Keratinocyte (primary cell): ENCODE measurements around the gene MMP24. TPM values are rescaled to one million over a fixed set of nuclear protein-coding genes. Genes with fewer than 3 reads are reported as not detected.

Experiments used
- DNase-seq: peaks from one replicate; pipeline ENCODE4 v3.0.0-alpha.2; 2011; ENCODE audit warnings: low read depth, missing footprints, low spot score
- FAIRE-seq: peaks from 2 replicates; lab custom pipeline; 2011; peaks lifted over from hg19 to GRCh38; lab: Jason Lieb, UNC
- H2AFZ ChIP-seq: 2 replicates; pipeline ENCODE4 v1.6.0; 2012; ENCODE audit warnings: low read length, control low read depth, inconsistent platforms; ENCODE audit not compliant: control insufficient read depth
- H3K27ac ChIP-seq: 2 replicates; pipeline ENCODE4 v1.5.1; 2011; ENCODE audit warnings: low read length; ENCODE audit not compliant: control insufficient read depth, insufficient read depth
- H3K27me3 ChIP-seq: 3 replicates; pipeline ENCODE4 v1.6.0; 2011; ENCODE audit warnings: low read length; ENCODE audit not compliant: control insufficient read depth, insufficient read depth; ENCODE audit errors: extremely low read depth
- H3K36me3 ChIP-seq, 2 experiments: 2 replicates in 1 of 2; 3 replicates in 1 of 2; pipeline ENCODE4 v1.5.1; 2011; ENCODE audit warnings: low read length in 2 of 2, mild to moderate bottlenecking in 1 of 2; ENCODE audit not compliant: control insufficient read depth in 2 of 2, insufficient read depth in 2 of 2; ENCODE audit errors: extremely low read depth in 1 of 2
- H3K4me1 ChIP-seq: 3 replicates; pipeline ENCODE4 v1.5.1; 2011; ENCODE audit warnings: low read length; ENCODE audit not compliant: control insufficient read depth, insufficient read depth; ENCODE audit errors: extremely low read depth
- H3K4me2 ChIP-seq: 3 replicates; pipeline ENCODE4 v1.6.0; 2011; ENCODE audit warnings: low read depth, low read length; ENCODE audit not compliant: control insufficient read depth, insufficient read depth; ENCODE audit errors: extremely low read depth
- H3K4me3 ChIP-seq, 3 experiments: fragments of 200-600 bp in 1 of 3; sonication (generic) in 1 of 3; 2 replicates in 2 of 3; 3 replicates in 1 of 3; pipeline ENCODE4 v1.5.1; 2011 to 2016; ENCODE audit warnings: low read length in 3 of 3, mild to moderate bottlenecking in 3 of 3, control low read depth in 2 of 3, inconsistent platforms in 1 of 3, low read depth in 1 of 3, mixed read lengths in 1 of 3, mixed run types in 1 of 3, moderate library complexity in 1 of 3; ENCODE audit not compliant: control insufficient read depth in 2 of 3, insufficient read depth in 2 of 3; ENCODE audit errors: extremely low read depth in 1 of 3
- H3K79me2 ChIP-seq: 2 replicates; pipeline ENCODE4 v1.6.0; 2012; ENCODE audit warnings: low read length; ENCODE audit not compliant: control insufficient read depth, insufficient read depth
- H3K9ac ChIP-seq: 3 replicates; pipeline ENCODE4 v1.6.0; 2011; ENCODE audit warnings: low read length; ENCODE audit not compliant: control insufficient read depth, insufficient read depth; ENCODE audit errors: extremely low read depth
- H3K9me1 ChIP-seq: 3 replicates; pipeline ENCODE4 v1.6.0; 2011; ENCODE audit warnings: low read length; ENCODE audit not compliant: control insufficient read depth, insufficient read depth; ENCODE audit errors: extremely low read depth
- H3K9me3 ChIP-seq: 2 replicates; pipeline ENCODE4 v1.5.1; 2012; ENCODE audit warnings: low read depth, low read length; ENCODE audit not compliant: control insufficient read depth
- H4K20me1 ChIP-seq: 3 replicates; pipeline ENCODE4 v1.6.0; 2011; ENCODE audit warnings: low read length; ENCODE audit not compliant: control insufficient read depth, insufficient read depth; ENCODE audit errors: extremely low read depth
- EZH2 ChIP-seq: IDR thresholded peaks from one replicate; pipeline ENCODE4 v1.6.1; 2012; ENCODE audit warnings: inconsistent platforms, mild to moderate bottlenecking, low read length, moderate library complexity
- dilution Hi-C: fragments of 300-500 bp; cut with MboI; formaldehyde crosslinking; loops from one replicate; pipeline ENCODE4 v1.7.0; 2020; ENCODE audit warnings: low sequenced_read_pairs; ENCODE audit not compliant: extremely low pct_ligation_motif_present
- polyA plus RNA-seq, 5 experiments: library from polyadenylated mRNA; depleted of rRNA in 3 of 5; stranded (reverse) in 3 of 5; stranded (forward) in 1 of 5; unstranded in 1 of 5; fragments of >200 nt; gene quantifications; 1 replicate in 1 of 5; 2 replicates in 3 of 5; 3 replicates in 1 of 5; pipeline versions ENCODE4 v1.2.1 to v1.2.3, GENCODE V29; 2011 to 2012; ENCODE audit warnings: missing spikeins in 2 of 5, low read depth in 1 of 5, low replicate concordance in 1 of 5
- TF ChIP-seq, protein P1 (sequence below), 3 experiments: IDR thresholded peaks in 1 of 3; conservative IDR thresholded peaks in 1 of 3; optimal IDR thresholded peaks in 1 of 3; 2 replicates in 2 of 3; 3 replicates in 1 of 3; pipeline versions ENCODE3 to v1.5.1; 2011; ENCODE audit warnings: low read length in 3 of 3, mild to moderate bottlenecking in 3 of 3, moderate library complexity in 2 of 3, control low read depth in 1 of 3, inconsistent platforms in 1 of 3; ENCODE audit not compliant: insufficient read depth in 2 of 3; ENCODE audit errors: extremely low read depth in 1 of 3

The MMP24 gene
- polyA plus RNA-seq, 1 donor (not counting 4 experiments of a cell fraction or from before 2014, with no cell fraction given) = not detected

GRCh38 chr20:35306931-35307517, 80.5 kb downstream of the MMP24 start:
- peak overlapping the region; percentile 45 for H3K4me2 ChIP-seq
- dilution Hi-C loops = no loop called here
- DNase-seq = no peak
- H2AFZ ChIP-seq = no peak overlapping the region
- no peaks in the 10 kb centered on the region for H3K79me2 ChIP-seq
- FAIRE-seq = no peak
- peaks cover 91% of the 10 kb centered on the region for H3K4me1 ChIP-seq
- TF ChIP-seq, protein P1, sequence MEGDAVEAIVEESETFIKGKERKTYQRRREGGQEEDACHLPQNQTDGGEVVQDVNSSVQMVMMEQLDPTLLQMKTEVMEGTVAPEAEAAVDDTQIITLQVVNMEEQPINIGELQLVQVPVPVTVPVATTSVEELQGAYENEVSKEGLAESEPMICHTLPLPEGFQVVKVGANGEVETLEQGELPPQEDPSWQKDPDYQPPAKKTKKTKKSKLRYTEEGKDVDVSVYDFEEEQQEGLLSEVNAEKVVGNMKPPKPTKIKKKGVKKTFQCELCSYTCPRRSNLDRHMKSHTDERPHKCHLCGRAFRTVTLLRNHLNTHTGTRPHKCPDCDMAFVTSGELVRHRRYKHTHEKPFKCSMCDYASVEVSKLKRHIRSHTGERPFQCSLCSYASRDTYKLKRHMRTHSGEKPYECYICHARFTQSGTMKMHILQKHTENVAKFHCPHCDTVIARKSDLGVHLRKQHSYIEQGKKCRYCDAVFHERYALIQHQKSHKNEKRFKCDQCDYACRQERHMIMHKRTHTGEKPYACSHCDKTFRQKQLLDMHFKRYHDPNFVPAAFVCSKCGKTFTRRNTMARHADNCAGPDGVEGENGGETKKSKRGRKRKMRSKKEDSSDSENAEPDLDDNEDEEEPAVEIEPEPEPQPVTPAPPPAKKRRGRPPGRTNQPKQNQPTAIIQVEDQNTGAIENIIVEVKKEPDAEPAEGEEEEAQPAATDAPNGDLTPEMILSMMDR (optimal IDR thresholded peaks at IDR 0.05 in 1 of 3, IDR thresholded peaks at IDR 0.05 in 1 of 3, conservative IDR thresholded peaks at IDR 0.05 in 1 of 3; ENCODE audit: extremely low read depth in 1 of 3, insufficient read depth in 2 of 3, low read length in 3 of 3) = peak; percentile 87 to 96 (median 94)
- no peak for TF ChIP-seq EZH2
- peak overlapping the region; percentile 98 for H3K27ac ChIP-seq
- H3K9me3 ChIP-seq = no peaks in the 10 kb centered on the region
- peak overlapping the region; percentile 64 for H3K9ac ChIP-seq
- peaks cover 2 to 19% of the 10 kb centered on the region in 2 experiments for H3K36me3 ChIP-seq
- H3K9me1 ChIP-seq = no peaks in the 10 kb centered on the region
- H3K4me3 ChIP-seq = no peak overlapping the region
- H3K27me3 ChIP-seq = no peaks in the 10 kb centered on the region
- H4K20me1 ChIP-seq = no peaks in the 10 kb centered on the region

- Histone ChIP-seq H3K9ac (peak overlapping the region; percentile 64), H2AFZ (no peak overlapping the region)
- no peak for TF ChIP-seq EZH2
- TF ChIP-seq, protein P1 (optimal IDR thresholded peaks at IDR 0.05 in 1 of 3, IDR thresholded peaks at IDR 0.05 in 1 of 3, conservative IDR thresholded peaks at IDR 0.05 in 1 of 3; ENCODE audit: extremely low read depth in 1 of 3, insufficient read depth in 2 of 3, low read length in 3 of 3) = no peak
These were observed 81.5 kb downstream of the MMP24 start for GRCh38 chr20:35307666-35308653.

More at GRCh38 chr20:35307666-35308653, 81.5 kb downstream of the MMP24 start:
- peaks cover 2 to 19% of the 10 kb centered on the region in 2 experiments for H3K36me3 ChIP-seq
- no peaks in the 10 kb centered on the region for H4K20me1 ChIP-seq
- H3K4me2 ChIP-seq = peak overlapping the region; percentile 45
- DNase-seq (peak; percentile 95), FAIRE-seq (peak; percentile 93)
- dilution Hi-C loops = no loop called here
- no peak overlapping the region for H3K4me3 ChIP-seq
- no peaks in the 10 kb centered on the region for H3K9me1 ChIP-seq
- peak overlapping the region; percentile 98 for H3K27ac ChIP-seq
- H3K4me1 ChIP-seq = peaks cover 91% of the 10 kb centered on the region
- no peaks in the 10 kb centered on the region for H3K9me3 ChIP-seq
- no peaks in the 10 kb centered on the region for H3K79me2 ChIP-seq
- no peaks in the 10 kb centered on the region for H3K27me3 ChIP-seq
